ENCODE results near the gene NGF.
A peak's percentile ranks its signal among the peaks of the same experiment; 100 is the strongest.

NGF gene

DNA sequence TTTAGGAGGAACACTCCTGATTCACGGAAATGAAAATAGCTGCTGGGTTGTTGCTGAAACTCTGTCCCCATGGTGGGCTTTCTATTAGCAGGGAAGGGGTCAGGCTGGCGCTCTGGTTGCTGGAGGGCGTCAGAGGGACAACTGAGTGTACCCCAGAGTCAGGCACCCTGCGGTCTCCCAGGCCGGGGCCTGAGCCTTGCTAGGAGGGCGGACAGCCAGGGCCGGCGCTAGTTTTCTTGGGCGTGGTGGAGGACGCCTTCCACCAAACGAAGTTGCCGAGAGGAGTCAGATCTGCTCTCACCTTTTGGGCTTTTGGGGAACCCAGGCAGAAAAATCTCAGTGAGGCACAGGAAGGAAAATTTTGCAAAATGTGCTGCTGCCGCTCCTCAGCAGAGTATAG, 54.8 kb downstream of the NGF start:
- peak overlapping the region; percentile 87 for H2AFZ ChIP-seq (ENCODE audit: low read length, unreplicated experiment)
- peak overlapping the region; percentile 62 for H3K27ac ChIP-seq (ENCODE audit: low read depth, low read length)
- H3K4me1 ChIP-seq (ENCODE audit: control insufficient read depth, insufficient read depth, low read length, unreplicated experiment), result peaks cover 45% of the 10 kb centered on the region
- H3K4me3 ChIP-seq (ENCODE audit: low read depth, low read length), result peak overlapping the region; percentile 57
- no peaks in the 10 kb centered on the region for H3K79me2 ChIP-seq (ENCODE audit: control insufficient read depth, insufficient read depth, low read length, unreplicated experiment)
- H3K36me3 ChIP-seq (ENCODE audit: insufficient read depth, low read length), result no peaks in the 10 kb centered on the region; the same call in 1 of the 2 replicates
- no peaks in the 10 kb centered on the region for H3K27me3 ChIP-seq (ENCODE audit: insufficient read depth, low read length)

DNA sequence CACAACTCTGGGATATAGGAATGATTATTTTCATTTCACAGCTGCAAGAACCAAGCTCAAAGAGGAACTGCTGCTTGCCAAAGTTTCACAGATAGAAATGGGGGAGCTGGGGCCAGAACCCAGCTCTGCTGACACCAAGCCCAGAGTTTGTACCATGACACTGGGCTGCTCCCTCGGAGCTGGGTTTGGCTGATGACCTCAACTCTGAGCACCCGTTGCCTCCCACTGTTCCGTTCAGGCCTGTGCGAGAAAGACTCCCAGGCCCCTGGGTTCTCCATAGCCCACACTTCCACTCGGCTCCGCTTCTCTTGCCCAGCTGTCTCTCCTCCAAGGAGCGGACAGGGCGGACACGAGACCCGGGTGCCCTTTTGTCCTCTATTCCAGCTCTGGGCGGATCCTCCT, 55.2 kb downstream of the NGF start:
- H3K27ac ChIP-seq (ENCODE audit: low read depth, low read length), result peak overlapping the region; percentile 62
- H3K27me3 ChIP-seq (ENCODE audit: insufficient read depth, low read length), result no peaks in the 10 kb centered on the region
- H3K4me1 ChIP-seq (ENCODE audit: control insufficient read depth, insufficient read depth, low read length, unreplicated experiment), result peaks cover 45% of the 10 kb centered on the region
- peak overlapping the region; percentile 57 for H3K4me3 ChIP-seq (ENCODE audit: low read depth, low read length)
- H3K36me3 ChIP-seq (ENCODE audit: insufficient read depth, low read length), result no peaks in the 10 kb centered on the region; the same call in 1 of the 2 replicates
- peak overlapping the region; percentile 87 for H2AFZ ChIP-seq (ENCODE audit: low read length, unreplicated experiment)
- no peaks in the 10 kb centered on the region for H3K79me2 ChIP-seq (ENCODE audit: control insufficient read depth, insufficient read depth, low read length, unreplicated experiment)

DNA sequence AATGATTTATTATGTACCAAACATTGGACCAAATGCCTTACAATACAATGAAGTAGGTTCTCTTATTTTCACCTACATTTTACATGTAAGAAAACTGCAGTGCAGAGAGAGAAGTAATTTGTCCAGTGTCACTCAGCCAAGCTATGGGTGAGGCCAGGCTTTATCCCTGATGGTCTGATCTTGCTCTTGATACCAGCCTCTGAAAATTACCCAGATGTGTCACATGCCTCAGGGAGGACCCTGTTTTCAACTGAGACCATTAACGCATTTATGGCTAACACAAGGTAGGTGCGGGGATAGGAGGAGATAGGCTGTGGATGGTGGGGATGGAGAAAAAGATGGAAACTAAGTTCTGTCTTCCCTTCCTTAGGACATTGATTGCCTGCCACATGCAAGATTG, 56.9 kb downstream of the NGF start:
- H2AFZ ChIP-seq (ENCODE audit: low read length, unreplicated experiment), result no peak overlapping the region
- no peaks in the 10 kb centered on the region for H3K79me2 ChIP-seq (ENCODE audit: control insufficient read depth, insufficient read depth, low read length, unreplicated experiment)
- no peaks in the 10 kb centered on the region; the same call in 1 of the 2 replicates for H3K36me3 ChIP-seq (ENCODE audit: insufficient read depth, low read length)
- H3K4me1 ChIP-seq (ENCODE audit: control insufficient read depth, insufficient read depth, low read length, unreplicated experiment), result peaks cover 45% of the 10 kb centered on the region
- no peak overlapping the region for H3K27ac ChIP-seq (ENCODE audit: low read depth, low read length)
- peak overlapping the region; percentile 71; the same call in 1 of the 2 replicates for H3K4me3 ChIP-seq (ENCODE audit: low read depth, low read length)
- H3K27me3 ChIP-seq (ENCODE audit: insufficient read depth, low read length), result no peaks in the 10 kb centered on the region

DNA sequence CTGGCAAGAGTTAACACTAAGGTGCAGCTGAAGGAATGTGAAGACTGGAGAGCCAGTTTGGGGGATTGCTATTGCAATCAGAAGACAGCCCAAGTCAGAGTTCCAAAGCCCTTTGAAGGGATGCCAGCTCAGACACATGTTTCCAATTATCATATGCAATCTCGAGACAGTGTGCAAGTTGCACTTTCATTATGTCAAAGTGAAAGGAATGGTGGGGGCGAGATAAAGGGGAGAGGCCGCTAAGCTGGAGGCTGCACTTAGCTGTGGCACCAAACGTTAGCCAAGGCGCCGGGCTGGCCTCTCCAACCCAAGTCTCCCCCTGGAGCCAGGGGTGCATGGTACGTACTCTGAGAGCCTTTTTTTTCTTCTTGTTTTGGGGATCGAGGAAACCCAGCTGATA, 58.0 kb downstream of the NGF start:
- Histone ChIP-seq H3K79me2 (ENCODE audit: control insufficient read depth, insufficient read depth, low read length, unreplicated experiment) (no peaks in the 10 kb centered on the region), H2AFZ (ENCODE audit: low read length, unreplicated experiment) (peak overlapping the region; percentile 83), H3K27ac (ENCODE audit: low read depth, low read length) (peak overlapping the region; percentile 38; the same call in 1 of the 2 replicates), H3K4me3 (ENCODE audit: low read depth, low read length) (peak overlapping the region; percentile 71), H3K4me1 (ENCODE audit: control insufficient read depth, insufficient read depth, low read length, unreplicated experiment) (peaks cover 41% of the 10 kb centered on the region), H3K27me3 (ENCODE audit: insufficient read depth, low read length) (no peaks in the 10 kb centered on the region), H3K36me3 (ENCODE audit: insufficient read depth, low read length) (no peaks in the 10 kb centered on the region)

DNA sequence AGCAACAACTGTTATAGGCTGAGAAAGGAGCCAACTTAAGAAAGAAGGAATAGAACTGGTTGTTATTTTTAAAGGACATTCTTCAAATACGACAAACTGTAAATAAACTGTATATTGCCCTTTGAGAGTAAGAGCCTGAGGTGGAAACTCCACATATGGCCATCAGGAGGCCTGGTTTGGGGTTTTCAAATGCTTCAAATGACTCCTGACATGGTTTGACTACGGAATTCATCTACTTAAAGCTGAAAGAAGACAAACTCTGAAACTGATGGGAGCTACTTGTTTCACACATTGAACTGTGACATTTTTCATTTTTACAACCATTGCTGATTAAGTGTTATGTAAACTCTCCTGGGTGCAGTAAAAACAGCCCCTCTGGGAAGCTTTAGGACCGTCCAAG, 59.8 kb downstream of the NGF start:
- Histone ChIP-seq H3K79me2 (ENCODE audit: control insufficient read depth, insufficient read depth, low read length, unreplicated experiment) (no peaks in the 10 kb centered on the region), H3K27ac (ENCODE audit: low read depth, low read length) (no peak overlapping the region), H3K27me3 (ENCODE audit: insufficient read depth, low read length) (no peaks in the 10 kb centered on the region), H2AFZ (ENCODE audit: low read length, unreplicated experiment) (no peak overlapping the region), H3K36me3 (ENCODE audit: insufficient read depth, low read length) (no peaks in the 10 kb centered on the region), H3K4me1 (ENCODE audit: control insufficient read depth, insufficient read depth, low read length, unreplicated experiment) (peaks cover 23% of the 10 kb centered on the region), H3K4me3 (ENCODE audit: low read depth, low read length) (no peak overlapping the region)

DNA sequence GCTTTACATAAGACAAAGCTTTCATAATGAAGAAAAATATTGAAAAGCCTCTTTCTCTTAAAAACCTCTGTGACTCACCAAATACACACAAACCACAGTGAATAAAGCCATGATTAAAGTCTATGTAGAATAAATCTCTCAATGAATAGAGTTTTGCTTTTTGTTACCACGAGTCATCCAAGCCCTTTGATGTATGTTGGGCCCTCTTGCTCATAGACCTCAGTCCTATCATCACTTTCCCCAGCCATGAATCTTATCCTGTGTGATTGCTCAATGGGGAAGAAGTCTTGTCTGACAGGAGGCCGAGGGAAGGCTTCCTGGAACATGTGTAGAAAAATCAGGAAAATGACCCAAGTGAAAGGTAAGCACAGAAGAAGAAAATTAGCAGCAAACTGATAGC, 60.8 kb downstream of the NGF start:
- no peaks in the 10 kb centered on the region for H3K79me2 ChIP-seq (ENCODE audit: control insufficient read depth, insufficient read depth, low read length, unreplicated experiment)
- H3K36me3 ChIP-seq (ENCODE audit: insufficient read depth, low read length), result no peaks in the 10 kb centered on the region
- 0 out of 2 replicates have a peak overlapping the region, but pooled peaks have one; percentile 5 for H3K27ac ChIP-seq (ENCODE audit: low read depth, low read length)
- no peak overlapping the region for H2AFZ ChIP-seq (ENCODE audit: low read length, unreplicated experiment)
- H3K4me3 ChIP-seq (ENCODE audit: low read depth, low read length), result no peak overlapping the region
- peaks cover 14% of the 10 kb centered on the region for H3K4me1 ChIP-seq (ENCODE audit: control insufficient read depth, insufficient read depth, low read length, unreplicated experiment)
- H3K27me3 ChIP-seq (ENCODE audit: insufficient read depth, low read length), result no peaks in the 10 kb centered on the region

DNA sequence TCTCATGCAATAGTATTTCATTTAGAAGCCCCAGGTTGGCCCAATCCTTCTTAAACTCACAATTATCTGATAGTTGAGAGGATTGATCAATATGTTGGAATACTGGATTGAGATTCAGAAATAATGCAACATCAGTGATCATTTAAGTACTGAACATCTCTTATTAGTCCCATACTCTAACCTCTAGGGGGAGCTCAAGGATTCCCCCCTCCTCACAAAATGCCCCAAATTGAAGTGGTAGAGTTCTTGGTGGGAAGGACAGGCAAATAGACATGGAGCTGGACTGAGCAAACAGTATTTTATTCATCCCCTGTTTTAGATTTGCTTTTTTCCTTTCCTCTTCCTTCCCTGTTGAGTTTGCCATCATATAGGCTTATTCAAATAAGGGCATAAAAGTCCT, 62.8 kb downstream of the NGF start:
- H3K27ac ChIP-seq (ENCODE audit: low read depth, low read length), result no peak overlapping the region
- H3K4me1 ChIP-seq (ENCODE audit: control insufficient read depth, insufficient read depth, low read length, unreplicated experiment), result peaks cover 6% of the 10 kb centered on the region
- H3K79me2 ChIP-seq (ENCODE audit: control insufficient read depth, insufficient read depth, low read length, unreplicated experiment), result no peaks in the 10 kb centered on the region
- no peak overlapping the region for H2AFZ ChIP-seq (ENCODE audit: low read length, unreplicated experiment)
- no peaks in the 10 kb centered on the region for H3K27me3 ChIP-seq (ENCODE audit: insufficient read depth, low read length)
- H3K36me3 ChIP-seq (ENCODE audit: insufficient read depth, low read length), result no peaks in the 10 kb centered on the region
- no peak overlapping the region for H3K4me3 ChIP-seq (ENCODE audit: low read depth, low read length)

DNA sequence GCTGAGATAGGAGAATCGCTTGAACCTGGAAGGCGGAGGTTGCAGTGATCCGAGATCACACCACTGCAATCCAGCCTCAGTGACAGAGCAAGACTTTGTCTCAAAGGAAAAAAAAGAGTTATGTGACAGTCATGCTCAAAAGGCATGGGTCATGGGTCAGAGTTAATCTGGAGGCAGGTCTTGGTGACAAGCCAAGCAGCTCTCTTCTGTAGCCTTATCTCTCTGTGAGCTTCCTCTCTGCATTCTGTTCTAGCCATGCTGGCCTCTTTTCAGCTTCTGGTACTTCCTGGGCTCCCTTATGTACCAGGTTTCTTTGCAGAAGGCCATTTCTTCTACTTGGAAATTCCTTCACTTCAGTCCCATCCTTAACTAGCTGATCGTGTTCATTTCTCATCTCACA, 63.6 kb downstream of the NGF start:
- Histone ChIP-seq H3K27ac (ENCODE audit: low read depth, low read length) (no peak overlapping the region), H3K79me2 (ENCODE audit: control insufficient read depth, insufficient read depth, low read length, unreplicated experiment) (no peaks in the 10 kb centered on the region), H3K4me3 (ENCODE audit: low read depth, low read length) (no peak overlapping the region), H3K27me3 (ENCODE audit: insufficient read depth, low read length) (no peaks in the 10 kb centered on the region), H3K36me3 (ENCODE audit: insufficient read depth, low read length) (no peaks in the 10 kb centered on the region), H3K4me1 (ENCODE audit: control insufficient read depth, insufficient read depth, low read length, unreplicated experiment) (no peaks in the 10 kb centered on the region), H2AFZ (ENCODE audit: low read length, unreplicated experiment) (no peak overlapping the region)

DNA sequence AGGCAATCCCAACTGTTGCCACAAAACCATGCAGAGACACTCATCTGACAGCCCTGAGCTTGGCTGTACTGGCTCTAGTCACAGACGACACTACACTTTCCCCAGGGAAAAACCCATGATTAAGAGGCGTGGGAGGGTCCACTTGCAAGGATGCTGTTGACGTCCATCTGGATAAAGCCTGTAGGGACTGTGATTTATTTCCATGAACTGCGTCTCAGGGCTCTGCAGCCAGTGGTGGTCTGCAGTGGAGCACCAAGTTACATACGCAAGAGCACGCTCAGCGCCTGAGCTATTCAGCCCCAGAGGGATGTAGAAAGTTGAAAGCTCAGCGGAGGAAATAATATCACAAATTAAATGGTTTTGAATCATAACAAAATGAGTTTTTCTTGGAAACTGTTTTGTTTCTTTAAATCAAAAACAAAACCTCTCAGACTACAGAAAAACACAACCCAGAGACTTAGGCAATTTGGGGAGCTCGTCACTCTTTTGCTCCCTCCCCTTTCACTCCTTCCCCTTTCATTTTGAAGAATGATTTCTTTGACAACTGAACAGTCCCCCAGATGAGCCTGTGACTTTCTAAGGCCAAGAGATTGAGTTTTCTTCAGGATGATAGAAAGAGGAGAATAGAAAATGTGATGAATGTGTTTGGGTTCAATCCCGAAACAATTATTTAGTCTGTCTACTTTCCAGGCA, 71.2 kb downstream of the NGF start:
- H3K79me2 ChIP-seq (ENCODE audit: control insufficient read depth, insufficient read depth, low read length, unreplicated experiment), result no peaks in the 10 kb centered on the region
- peak overlapping the region; percentile 64 for H3K4me3 ChIP-seq (ENCODE audit: low read depth, low read length)
- H2AFZ ChIP-seq (ENCODE audit: low read length, unreplicated experiment), result peak overlapping the region; percentile 37
- H3K27me3 ChIP-seq (ENCODE audit: insufficient read depth, low read length), result no peaks in the 10 kb centered on the region
- peaks cover 22% of the 10 kb centered on the region for H3K4me1 ChIP-seq (ENCODE audit: control insufficient read depth, insufficient read depth, low read length, unreplicated experiment)
- peak overlapping the region; percentile 48; the same call in 1 of the 2 replicates for H3K27ac ChIP-seq (ENCODE audit: low read depth, low read length)
- H3K36me3 ChIP-seq (ENCODE audit: insufficient read depth, low read length), result no peaks in the 10 kb centered on the region

DNA sequence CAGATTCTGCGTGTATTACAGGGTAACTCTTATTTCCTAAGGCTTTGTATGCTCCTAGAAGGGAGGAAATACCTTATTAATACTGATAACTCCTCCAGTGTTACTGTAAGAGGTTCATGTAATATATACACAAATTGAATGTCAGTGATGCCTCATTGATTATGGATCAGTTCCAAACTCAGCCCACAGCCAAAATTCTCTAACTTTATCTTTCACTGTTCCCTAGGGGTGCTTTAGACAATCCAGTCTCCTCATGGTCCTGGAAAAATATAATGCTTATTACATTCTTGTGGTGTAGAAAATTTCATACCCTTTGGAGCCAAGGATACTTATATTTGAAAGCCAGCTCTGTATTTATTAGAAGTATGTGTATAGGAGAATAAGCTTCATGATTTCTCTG, 73.0 kb downstream of the NGF start:
- Histone ChIP-seq H3K27ac (ENCODE audit: low read depth, low read length) (no peak overlapping the region), H3K4me3 (ENCODE audit: low read depth, low read length) (no peak overlapping the region), H3K79me2 (ENCODE audit: control insufficient read depth, insufficient read depth, low read length, unreplicated experiment) (no peaks in the 10 kb centered on the region), H3K4me1 (ENCODE audit: control insufficient read depth, insufficient read depth, low read length, unreplicated experiment) (peaks cover 22% of the 10 kb centered on the region), H3K36me3 (ENCODE audit: insufficient read depth, low read length) (no peaks in the 10 kb centered on the region), H2AFZ (ENCODE audit: low read length, unreplicated experiment) (no peak overlapping the region), H3K27me3 (ENCODE audit: insufficient read depth, low read length) (no peaks in the 10 kb centered on the region)

DNA sequence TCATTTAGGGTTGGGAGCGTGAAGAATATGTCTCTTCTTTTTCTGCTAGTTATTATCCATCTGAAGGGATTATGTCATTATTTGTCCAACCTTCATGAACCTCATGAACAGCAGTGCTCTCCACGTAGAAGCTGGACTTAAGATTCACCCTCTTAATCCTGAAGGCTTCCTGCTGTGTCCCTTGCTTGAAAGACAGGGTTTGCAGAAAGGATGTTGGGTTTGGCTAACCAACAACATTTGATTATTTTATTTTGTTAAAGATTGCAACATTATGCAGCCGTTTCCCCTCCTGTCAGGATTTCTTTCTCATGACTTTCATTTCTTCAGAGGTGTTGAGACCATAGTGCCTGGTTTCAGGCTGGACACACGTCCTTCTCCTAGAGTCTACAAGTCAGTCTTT, 75.2 kb downstream of the NGF start:
- Histone ChIP-seq H3K27me3 (ENCODE audit: insufficient read depth, low read length) (no peaks in the 10 kb centered on the region), H3K4me3 (ENCODE audit: low read depth, low read length) (no peak overlapping the region), H3K36me3 (ENCODE audit: insufficient read depth, low read length) (no peaks in the 10 kb centered on the region), H3K79me2 (ENCODE audit: control insufficient read depth, insufficient read depth, low read length, unreplicated experiment) (no peaks in the 10 kb centered on the region), H2AFZ (ENCODE audit: low read length, unreplicated experiment) (no peak overlapping the region), H3K4me1 (ENCODE audit: control insufficient read depth, insufficient read depth, low read length, unreplicated experiment) (peaks cover 25% of the 10 kb centered on the region), H3K27ac (ENCODE audit: low read depth, low read length) (no peak overlapping the region)

All from ACC112 (cell line).